IMR-90 (cell line): ENCODE measurements around the gene PLCB2. TPM values are rescaled to one million over a fixed set of nuclear protein-coding genes. Genes with fewer than 3 reads are reported as not detected.

ENCODE experiments used
- ATAC-seq: fragments of 200-7000 bp; cut with Tn5 transposase; 2 replicates; pipeline ENCODE4 v1.9.1; 2020; ENCODE audit warnings: low read depth, mild to moderate bottlenecking, moderate library complexity
- BruUV-seq: library from RNA; stranded (reverse); fragments of 400-500 nt; replicated peaks from 2 replicates; lab custom pipeline; 2021; lab: Mats Ljungman, UMichigan
- CTCF ChIA-PET: fragments of 300-600 bp; formaldehyde crosslinking; extraction: SDS; loops from one replicate; lab custom pipeline; 2021; ENCODE audit warnings: antibody characterized with exemption; lab: Yijun Ruan, JAX
- POLR2A ChIA-PET: fragments of 300-600 bp; sonication (Branson Sonifier 250); formaldehyde crosslinking; loops from one replicate; lab custom pipeline; 2022; ENCODE audit warnings: antibody characterized with exemption; ENCODE audit not compliant: unreplicated experiment; lab: Charles Lee
- DNase-seq: peaks from one replicate; pipeline ENCODE4 v3.0.0; 2013
- H2AFZ ChIP-seq: replicated peaks from 2 replicates; pipeline ENCODE3; 2013; ENCODE audit warnings: low read length, mild to moderate bottlenecking; ENCODE audit not compliant: poor library complexity
- H2AK5ac ChIP-seq: 2 replicates; pipeline ENCODE4 v1.6.1; 2013; ENCODE audit warnings: low read depth, low read length, inconsistent platforms
- H2AK9ac ChIP-seq: replicated peaks from 2 replicates; pipeline ENCODE3; 2013; ENCODE audit warnings: mild to moderate bottlenecking, low read depth, low read length, moderate library complexity; ENCODE audit not compliant: poor library complexity
- H2BK120ac ChIP-seq: 2 replicates; pipeline ENCODE4 v1.6.1; 2013; ENCODE audit warnings: low read depth, low read length, inconsistent platforms
- H2BK15ac ChIP-seq: 3 replicates; pipeline ENCODE4 v1.6.1; 2013; ENCODE audit warnings: low read depth, low read length, inconsistent platforms
- H2BK20ac ChIP-seq: 2 replicates; pipeline ENCODE4 v1.6.1; 2013; ENCODE audit warnings: low read depth, mild to moderate bottlenecking, inconsistent platforms, low read length, moderate library complexity
- H2BK5ac ChIP-seq: 2 replicates; pipeline ENCODE4 v1.6.1; 2013; ENCODE audit warnings: mild to moderate bottlenecking, low read depth, low read length, inconsistent platforms; ENCODE audit not compliant: poor library complexity, severe bottlenecking
- H3K14ac ChIP-seq: replicated peaks from 2 replicates; pipeline ENCODE4 v1.6.1; 2013; ENCODE audit warnings: low read depth, low read length, inconsistent platforms
- H3K18ac ChIP-seq: 2 replicates; pipeline ENCODE4 v1.6.1; 2013; ENCODE audit warnings: low read depth, low read length, control low read depth
- H3K23ac ChIP-seq: 2 replicates; pipeline ENCODE4 v1.6.1; 2013; ENCODE audit warnings: low read depth, low read length, inconsistent platforms
- H3K27ac ChIP-seq: 2 replicates; pipeline ENCODE4 v1.5.1; 2013; ENCODE audit warnings: mild to moderate bottlenecking, control low read depth, low read length; ENCODE audit not compliant: insufficient read depth
- H3K27me3 ChIP-seq: 2 replicates; pipeline ENCODE4 v1.6.1; 2013; ENCODE audit warnings: low read length; ENCODE audit not compliant: control insufficient read depth, insufficient read depth
- H3K36me3 ChIP-seq: 2 replicates; pipeline ENCODE4 v1.6.1; 2013; ENCODE audit warnings: low read length, mixed read lengths; ENCODE audit not compliant: control insufficient read depth, insufficient read depth
- H3K4ac ChIP-seq: 2 replicates; pipeline ENCODE4 v1.6.1; 2013; ENCODE audit warnings: low read depth, low read length, inconsistent platforms
- H3K4me1 ChIP-seq: 2 replicates; pipeline ENCODE4 v1.6.1; 2013; ENCODE audit warnings: low read length, mixed read lengths; ENCODE audit not compliant: control insufficient read depth, insufficient read depth
- H3K4me2 ChIP-seq: 2 replicates; pipeline ENCODE4 v1.6.1; 2013; ENCODE audit warnings: low read depth, mild to moderate bottlenecking, control low read depth, low read length, moderate library complexity
- H3K4me3 ChIP-seq: 2 replicates; pipeline ENCODE4 v1.5.1; 2013; ENCODE audit warnings: low read depth, mild to moderate bottlenecking, control low read depth, low read length, moderate library complexity; ENCODE audit not compliant: insufficient read depth
- H3K56ac ChIP-seq: 2 replicates; pipeline ENCODE4 v1.6.1; 2013; ENCODE audit warnings: low read length, inconsistent platforms; ENCODE audit not compliant: insufficient read depth; ENCODE audit errors: extremely low read depth
- H3K79me1 ChIP-seq, 2 experiments: 2 replicates each; pipeline ENCODE4 v1.6.1; 2013; ENCODE audit warnings: low read length in 2 of 2, inconsistent platforms in 1 of 2, low read depth in 1 of 2
- H3K9ac ChIP-seq: 2 replicates; pipeline ENCODE4 v1.6.1; 2013; ENCODE audit warnings: low read depth, low read length, control low read depth
- H3K9me1 ChIP-seq: 2 replicates; pipeline ENCODE4 v1.6.1; 2013; ENCODE audit warnings: low read length, inconsistent platforms; ENCODE audit not compliant: insufficient read depth
- H3K9me3 ChIP-seq: 2 replicates; pipeline ENCODE4 v1.6.1; 2013; ENCODE audit warnings: low read length; ENCODE audit not compliant: control insufficient read depth, insufficient read depth
- H4K20me1 ChIP-seq: 2 replicates; pipeline ENCODE4 v1.6.1; 2013; ENCODE audit warnings: low read length, inconsistent platforms; ENCODE audit not compliant: insufficient read depth
- H4K5ac ChIP-seq: 2 replicates; pipeline ENCODE4 v1.6.1; 2013; ENCODE audit warnings: mild to moderate bottlenecking, low read depth, low read length, control low read depth
- H4K8ac ChIP-seq, 2 experiments: 2 replicates each; pipeline ENCODE4 v1.6.1; 2013; ENCODE audit warnings: low read depth in 2 of 2, low read length in 2 of 2, control low read depth in 1 of 2, inconsistent platforms in 1 of 2
- H4K91ac ChIP-seq: 2 replicates; pipeline ENCODE4 v1.6.1; 2013; ENCODE audit warnings: low read depth, low read length, inconsistent platforms; ENCODE audit not compliant: insufficient read depth
- BHLHE40 ChIP-seq: fragments of 150-350 bp; IDR thresholded peaks from 2 replicates; pipeline ENCODE4 v1.6.1; 2016; ENCODE audit warnings: mild to moderate bottlenecking, low read depth, low read length
- CEBPB ChIP-seq: IDR thresholded peaks from 2 replicates; pipeline ENCODE4 v1.6.1; 2012; ENCODE audit warnings: low read depth, low read length, improper control_type of control experiment
- CHD1 ChIP-seq: IDR thresholded peaks from 2 replicates; pipeline ENCODE4 v1.6.1; 2012; ENCODE audit warnings: low read depth, low read length, improper control_type of control experiment
- ELK1 ChIP-seq: fragments of 150-350 bp; IDR thresholded peaks from 2 replicates; pipeline ENCODE4 v1.6.1; 2016; ENCODE audit warnings: low read depth, mild to moderate bottlenecking, low read length, moderate library complexity, borderline replicate concordance
- MAFK ChIP-seq: IDR thresholded peaks from 2 replicates; pipeline ENCODE4 v1.6.1; 2012; ENCODE audit warnings: low read depth, low read length, improper control_type of control experiment
- MAZ ChIP-seq: IDR thresholded peaks from 2 replicates; pipeline ENCODE4 v1.6.1; 2012; ENCODE audit warnings: low read depth, mild to moderate bottlenecking, low read length, improper control_type of control experiment, moderate library complexity, borderline replicate concordance
- MXI1 ChIP-seq: IDR thresholded peaks from 2 replicates; pipeline ENCODE4 v1.6.1; 2012; ENCODE audit warnings: low read depth, mild to moderate bottlenecking, low read length, moderate library complexity, borderline replicate concordance
- NFE2L2 ChIP-seq: fragments of 150-350 bp; IDR thresholded peaks from 2 replicates; pipeline ENCODE4 v1.6.1; 2016; ENCODE audit warnings: low read depth, mild to moderate bottlenecking, low read length
- POLR2A ChIP-seq: IDR thresholded peaks from 2 replicates; pipeline ENCODE4 v1.6.1; 2012; ENCODE audit warnings: mild to moderate bottlenecking, low read depth, low read length
- RAD21 ChIP-seq: IDR thresholded peaks from 2 replicates; pipeline ENCODE4 v1.6.1; 2012; ENCODE audit warnings: low read length, improper control_type of control experiment
- RCOR1 ChIP-seq: IDR thresholded peaks from 2 replicates; pipeline ENCODE4 v1.6.1; 2012; ENCODE audit warnings: mild to moderate bottlenecking, low read length, improper control_type of control experiment; ENCODE audit not compliant: insufficient replicate concordance
- RFX5 ChIP-seq: IDR thresholded peaks from 2 replicates; pipeline ENCODE4 v1.8.0; 2012; ENCODE audit warnings: low read depth, mild to moderate bottlenecking, low read length, moderate library complexity
- SMC3 ChIP-seq: fragments of 150-350 bp; IDR thresholded peaks from 2 replicates; pipeline ENCODE4 v1.6.1; 2016; ENCODE audit warnings: low read depth, mild to moderate bottlenecking, antibody characterized with exemption, low read length, moderate library complexity
- WGBS, 2 experiments: methylation state at CpG; one replicate each; pipeline versions ENCODE4 v1.1.5 to v1.1.7; 2013; ENCODE audit warnings: missing lambda C conversion rate in 2 of 2; ENCODE audit not compliant: insufficient read length in 1 of 2; ENCODE audit errors: extremely low coverage in 2 of 2; 5-methylcytosine and 5-hydroxymethylcytosine counted together
- dilution Hi-C: fragments of 300-500 bp; cut with HindIII; formaldehyde crosslinking; loops from one replicate; pipeline ENCODE4 v1.14.3; 2018; ENCODE audit warnings: low sequenced_read_pairs; ENCODE audit not compliant: unreplicated experiment
- in situ Hi-C: fragments of 300-500 bp; cut with MboI; formaldehyde crosslinking; loops from 3 replicates; pipeline ENCODE4 v1.14.3; 2019; ENCODE audit warnings: low sequenced_read_pairs, inconsistent platforms, mixed read lengths
- intact Hi-C: fragments of 100-400 bp; cut with micrococcal nuclease; formaldehyde crosslinking; loops from 2 replicates; pipeline ENCODE4 v1.10.0; 2022
- polyA plus RNA-seq, 3 experiments: library from polyadenylated mRNA; depleted of rRNA; stranded (reverse); fragments of >200 nt; gene quantifications; 2 replicates each; pipeline ENCODE4 v1.2.3, GENCODE V29; 2012; ENCODE audit warnings: low replicate concordance in 1 of 3
- total RNA-seq: library from RNA; depleted of rRNA; stranded (reverse); fragments of >200 nt; gene quantifications from 2 replicates; pipeline ENCODE4 v1.2.3, GENCODE V29; 2012
- TF ChIP-seq, protein P1 (sequence below): conservative IDR thresholded peaks from 2 replicates; pipeline ENCODE4 v1.5.1; 2012; ENCODE audit warnings: mild to moderate bottlenecking, low read depth, low read length, improper control_type of control experiment
- TF ChIP-seq, protein P2 (sequence below): fragments of 150-350 bp; IDR thresholded peaks from 2 replicates; pipeline ENCODE4 v1.6.1; 2017; ENCODE audit warnings: mild to moderate bottlenecking, antibody characterized with exemption, low read length, low read depth

The PLCB2 gene
- total and polyA plus RNA-seq, 2 of the 4 experiments (the other 2 are of a cell fraction), result 0.18 to 1.4 TPM

DNA sequence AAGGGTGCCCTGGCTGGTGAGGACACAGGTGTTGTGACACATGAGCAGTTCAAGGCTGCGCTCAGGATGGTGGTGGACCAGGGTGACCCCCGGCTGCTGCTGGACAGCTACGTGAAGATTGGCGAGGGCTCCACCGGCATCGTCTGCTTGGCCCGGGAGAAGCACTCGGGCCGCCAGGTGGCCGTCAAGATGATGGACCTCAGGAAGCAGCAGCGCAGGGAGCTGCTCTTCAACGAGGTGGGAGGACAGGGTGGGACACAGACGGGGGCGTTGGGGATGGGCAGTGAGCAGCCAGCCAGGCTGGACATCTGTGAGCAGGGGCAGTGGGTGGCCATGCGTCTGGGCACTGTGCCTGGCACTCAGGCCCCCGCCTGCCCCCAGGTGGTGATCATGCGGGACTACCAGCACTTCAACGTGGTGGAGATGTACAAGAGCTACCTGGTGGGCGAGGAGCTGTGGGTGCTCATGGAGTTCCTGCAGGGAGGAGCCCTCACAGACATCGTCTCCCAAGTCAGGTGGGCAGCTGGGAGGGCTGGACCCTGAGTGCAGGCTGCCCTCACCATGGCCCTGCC, 35.2 kb downstream of the PLCB2 start:
- Histone ChIP-seq H3K4me2 (no peak overlapping the region), H3K56ac (no peak overlapping the region), H3K23ac (no peak overlapping the region), H2BK5ac (no peak overlapping the region), H3K4ac (no peak overlapping the region), H3K36me3 (no peaks in the 10 kb centered on the region), H2AK5ac (peak overlapping the region; percentile 60), H3K79me1 (no peaks in the 10 kb centered on the region), H3K9ac (no peak overlapping the region), H3K9me3 (no peaks in the 10 kb centered on the region), H3K9me1 (no peaks in the 10 kb centered on the region; the same call in 1 of the 2 replicates), H3K4me3 (no peak overlapping the region), H3K14ac (no peak overlapping the region), H4K91ac (no peak overlapping the region), H2AK9ac (peak overlapping the region; percentile 42), H4K5ac (no peak overlapping the region), H2BK120ac (no peak overlapping the region), H3K27me3 (peaks cover 5% of the 10 kb centered on the region; the same call in 1 of the 2 replicates), H4K8ac (no peak overlapping the region), H4K20me1 (no peaks in the 10 kb centered on the region), H3K18ac (no peak overlapping the region), H2BK20ac (no peak overlapping the region), H3K4me1 (no peaks in the 10 kb centered on the region), H2AFZ (no peak overlapping the region), H3K27ac (no peak overlapping the region), H2BK15ac (no peak overlapping the region)
- no peak for DNase-seq
- in situ Hi-C loops (loop anchor here (5.0 kb wide), 2 partner anchors 55 to 225 kb away; no protein-coding TSS in a partner anchor), intact Hi-C loops (loop anchor here (5.0 kb wide), 1 partner anchor 165 kb away; the partner anchor contains the start of gene BMF), dilution Hi-C loops (no loop called here)
- no TSS peak for BruUV-seq
- POLR2A ChIA-PET, result no interaction called here
- no peak for ATAC-seq
- WGBS, 2 experiments, result 79% methylated on average over 14 of the region's 20 CpGs; no CpG with 5 or more reads in 1 of the 2 experiments
- CTCF ChIA-PET, result interaction anchor here (1.2 to 6.0 kb wide), 3 partner anchors 12 to 55 kb away, joined by 3 to 81 read pairs (median 3); no protein-coding TSS in a partner anchor
- peak; percentile 12; the same call in 1 of the 2 replicates for TF ChIP-seq RAD21
- no peak for TF ChIP-seq CHD1
- TF ChIP-seq SMC3, result peak; percentile 23; the same call in 1 of the 2 replicates
- TF ChIP-seq MAZ, result no peak
- TF ChIP-seq RFX5, result no peak
- no peak for TF ChIP-seq RCOR1
- no peak for TF ChIP-seq BHLHE40
- no peak for TF ChIP-seq ELK1
- TF ChIP-seq MAFK, result no peak
- no peak for TF ChIP-seq NFE2L2
- TF ChIP-seq CEBPB, result no peak
- TF ChIP-seq MXI1, result no peak
- no peak for TF ChIP-seq POLR2A
- TF ChIP-seq, protein P1, sequence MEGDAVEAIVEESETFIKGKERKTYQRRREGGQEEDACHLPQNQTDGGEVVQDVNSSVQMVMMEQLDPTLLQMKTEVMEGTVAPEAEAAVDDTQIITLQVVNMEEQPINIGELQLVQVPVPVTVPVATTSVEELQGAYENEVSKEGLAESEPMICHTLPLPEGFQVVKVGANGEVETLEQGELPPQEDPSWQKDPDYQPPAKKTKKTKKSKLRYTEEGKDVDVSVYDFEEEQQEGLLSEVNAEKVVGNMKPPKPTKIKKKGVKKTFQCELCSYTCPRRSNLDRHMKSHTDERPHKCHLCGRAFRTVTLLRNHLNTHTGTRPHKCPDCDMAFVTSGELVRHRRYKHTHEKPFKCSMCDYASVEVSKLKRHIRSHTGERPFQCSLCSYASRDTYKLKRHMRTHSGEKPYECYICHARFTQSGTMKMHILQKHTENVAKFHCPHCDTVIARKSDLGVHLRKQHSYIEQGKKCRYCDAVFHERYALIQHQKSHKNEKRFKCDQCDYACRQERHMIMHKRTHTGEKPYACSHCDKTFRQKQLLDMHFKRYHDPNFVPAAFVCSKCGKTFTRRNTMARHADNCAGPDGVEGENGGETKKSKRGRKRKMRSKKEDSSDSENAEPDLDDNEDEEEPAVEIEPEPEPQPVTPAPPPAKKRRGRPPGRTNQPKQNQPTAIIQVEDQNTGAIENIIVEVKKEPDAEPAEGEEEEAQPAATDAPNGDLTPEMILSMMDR, result peak; percentile 27; the same call in 1 of the 2 replicates
- TF ChIP-seq, protein P2, sequence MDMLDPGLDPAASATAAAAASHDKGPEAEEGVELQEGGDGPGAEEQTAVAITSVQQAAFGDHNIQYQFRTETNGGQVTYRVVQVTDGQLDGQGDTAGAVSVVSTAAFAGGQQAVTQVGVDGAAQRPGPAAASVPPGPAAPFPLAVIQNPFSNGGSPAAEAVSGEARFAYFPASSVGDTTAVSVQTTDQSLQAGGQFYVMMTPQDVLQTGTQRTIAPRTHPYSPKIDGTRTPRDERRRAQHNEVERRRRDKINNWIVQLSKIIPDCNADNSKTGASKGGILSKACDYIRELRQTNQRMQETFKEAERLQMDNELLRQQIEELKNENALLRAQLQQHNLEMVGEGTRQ, result no peak
